ENCODE data around the gene LRFN4. TPM values are rescaled to one million over a fixed set of nuclear protein-coding genes. Genes with fewer than 3 reads are reported as not detected.

The LRFN4 gene
- total RNA-seq, 1 donor from 2014 or later = 19.6 TPM

- no peaks in the 10 kb centered on the region for H3K36me3 Mint-ChIP-seq (ENCODE audit: insufficient read depth)
- H3K9me3 Mint-ChIP-seq (ENCODE audit: low read depth) = no peaks in the 10 kb centered on the region
- no peak for TF ChIP-seq CTCF (IDR thresholded peaks at IDR 0.05; ENCODE audit: unreplicated experiment)
- DNase-seq (ENCODE audit: low spot score, unreplicated experiment) = no peak
- peaks cover 2% of the 10 kb centered on the region for H3K4me1 Mint-ChIP-seq (ENCODE audit: low read depth)
- peaks cover 17% of the 10 kb centered on the region for H3K27me3 Mint-ChIP-seq
- H3K4me3 Mint-ChIP-seq (ENCODE audit: low read depth) = no peak overlapping the region
- H3K27ac Mint-ChIP-seq = no peak overlapping the region
Observed at GRCh38 chr11:66870616-66871520, 14.0 kb downstream of the LRFN4 start.

- Mint-ChIP-seq H3K27ac (peak overlapping the region; percentile 74), H3K4me1 (ENCODE audit: low read depth) (peaks cover 3% of the 10 kb centered on the region), H3K36me3 (ENCODE audit: insufficient read depth) (no peaks in the 10 kb centered on the region), H3K9me3 (ENCODE audit: low read depth) (no peaks in the 10 kb centered on the region), H3K4me3 (ENCODE audit: low read depth) (no peak overlapping the region), H3K27me3 (peaks cover 22% of the 10 kb centered on the region)
- TF ChIP-seq CTCF (IDR thresholded peaks at IDR 0.05; ENCODE audit: unreplicated experiment) = no peak
- no peak for DNase-seq (ENCODE audit: low spot score, unreplicated experiment)
Observed at GRCh38 chr11:66871521-66871901, 14.6 kb downstream of the LRFN4 start.

GRCh38 chr11:66874232-66874631 lies 17.4 kb downstream of the LRFN4 start:
- Mint-ChIP-seq H3K36me3 (ENCODE audit: insufficient read depth) (no peaks in the 10 kb centered on the region), H3K27ac (no peak overlapping the region), H3K4me1 (ENCODE audit: low read depth) (peaks cover 8% of the 10 kb centered on the region), H3K4me3 (ENCODE audit: low read depth) (no peak overlapping the region), H3K27me3 (peaks cover 24% of the 10 kb centered on the region), H3K9me3 (ENCODE audit: low read depth) (no peaks in the 10 kb centered on the region)
- TF ChIP-seq CTCF (IDR thresholded peaks at IDR 0.05; ENCODE audit: unreplicated experiment) = no peak
- no peak for DNase-seq (ENCODE audit: low spot score, unreplicated experiment)

- DNase-seq (ENCODE audit: low spot score, unreplicated experiment) = no peak
- Mint-ChIP-seq H3K9me3 (ENCODE audit: low read depth) (no peaks in the 10 kb centered on the region), H3K36me3 (ENCODE audit: insufficient read depth) (no peaks in the 10 kb centered on the region), H3K27ac (no peak overlapping the region), H3K27me3 (peaks cover 24% of the 10 kb centered on the region), H3K4me3 (ENCODE audit: low read depth) (no peak overlapping the region), H3K4me1 (ENCODE audit: low read depth) (peaks cover 8% of the 10 kb centered on the region)
- TF ChIP-seq CTCF (IDR thresholded peaks at IDR 0.05; ENCODE audit: unreplicated experiment) = no peak
Observed at GRCh38 chr11:66875378-66875777, 18.5 kb downstream of the LRFN4 start.

GRCh38 chr11:66877588-66878385 lies 20.9 kb downstream of the LRFN4 start:
- H3K27me3 Mint-ChIP-seq = peaks cover 24% of the 10 kb centered on the region
- no peak for TF ChIP-seq CTCF (IDR thresholded peaks at IDR 0.05; ENCODE audit: unreplicated experiment)
- no peaks in the 10 kb centered on the region for H3K9me3 Mint-ChIP-seq (ENCODE audit: low read depth)
- no peak overlapping the region for H3K4me3 Mint-ChIP-seq (ENCODE audit: low read depth)
- no peak overlapping the region for H3K27ac Mint-ChIP-seq
- H3K4me1 Mint-ChIP-seq (ENCODE audit: low read depth) = peaks cover 25% of the 10 kb centered on the region
- DNase-seq (ENCODE audit: low spot score, unreplicated experiment) = no peak
- no peaks in the 10 kb centered on the region for H3K36me3 Mint-ChIP-seq (ENCODE audit: insufficient read depth)
